H1 (cell line): Measurements from ENCODE around the gene RGS9. TPM values are rescaled to one million over a fixed set of nuclear protein-coding genes. Genes with fewer than 3 reads are reported as not detected.

ENCODE experiments used
- RBBP5 ChIP-seq: IDR thresholded peaks from 2 replicates; pipeline ENCODE4 v1.7.1; 2012; ENCODE audit warnings: low read depth, mild to moderate bottlenecking, inconsistent platforms, low read length, moderate library complexity, borderline replicate concordance
- TCF12 ChIP-seq: IDR thresholded peaks from 2 replicates; pipeline ENCODE4 v1.6.1; 2011; ENCODE audit warnings: low read depth, mild to moderate bottlenecking, low read length
- polyA plus RNA-seq, 7 experiments: library from polyadenylated mRNA; depleted of rRNA in 3 of 7; stranded (reverse) in 5 of 7; unstranded in 2 of 7; fragments of >200 nt in 5 of 7; fragments of 200-250 nt in 2 of 7; gene quantifications; 1 replicate in 5 of 7; 2 replicates in 1 of 7; 4 replicates in 1 of 7; pipeline versions ENCODE4 v1.2.1 to v1.2.3, GENCODE V29; 2011 to 2013; ENCODE audit warnings: missing spikeins in 2 of 7, mixed read lengths in 2 of 7
- total RNA-seq: library from RNA; stranded (reverse); fragmentation: NEBNext Ultra II Directional; extraction: Animal tissue kit (Norgen Biotek cat#: 25700); gene quantifications from 2 replicates; pipeline ENCODE4 v1.2.1, GENCODE V29; 2021

The RGS9 gene
- total and polyA plus RNA-seq, 2 of the 8 experiments (the other 6 are each of a cell fraction or from before 2014, with no cell fraction given): 8.9 to 20.5 TPM

DNA sequence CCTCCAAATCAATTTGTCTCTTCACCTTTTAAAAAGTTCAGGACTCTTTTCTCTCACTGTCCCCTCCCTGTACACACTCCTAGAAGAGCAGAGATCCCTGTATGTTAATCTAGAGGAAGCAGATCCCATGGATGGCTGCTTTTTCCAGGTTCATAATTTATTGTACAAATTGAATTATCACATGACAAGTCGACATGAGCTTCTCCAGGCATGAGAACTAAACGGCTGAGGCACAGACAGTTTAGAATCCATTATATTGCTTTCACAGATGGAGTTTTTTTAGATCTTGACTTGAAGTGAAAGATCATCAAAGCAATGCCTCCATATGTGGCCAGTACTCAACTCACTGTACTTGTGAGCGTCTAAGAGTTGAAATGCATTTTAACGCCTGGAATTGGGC lies 47.9 kb downstream of the RGS9 start (continued):
- TF ChIP-seq RBBP5 (no peak), TCF12 (no peak)
- TF ChIP-seq, all 59 proteins: peak for 0
